ENCODE measurements around the gene IREB2.

- TF ChIP-seq CTCF (IDR thresholded peaks at IDR 0.05) = no peak
- TF ChIP-seq POLR2A (IDR thresholded peaks at IDR 0.05) = no peak
These were observed 6.2 kb downstream of the IREB2 start for GRCh38 chr15:78444255-78444654.

All from adrenal gland (tissue), 5 donors.